AG10803 (cell line): Measurements from ENCODE around the gene PTCSC3.

Source experiments
- DNase-seq: peaks from one replicate; pipeline ENCODE4 v3.0.0; 2010; ENCODE audit warnings: low read depth
- H3K4me3 ChIP-seq: 2 replicates; pipeline ENCODE4 v1.5.1; 2011; ENCODE audit warnings: mild to moderate bottlenecking, low read length, control low read depth
- TF ChIP-seq, protein P1 (sequence below): conservative IDR thresholded peaks from 2 replicates; pipeline ENCODE4 v1.5.1; 2011; ENCODE audit warnings: mild to moderate bottlenecking, low read length, control low read depth, inconsistent platforms

The PTCSC3 gene

DNA sequence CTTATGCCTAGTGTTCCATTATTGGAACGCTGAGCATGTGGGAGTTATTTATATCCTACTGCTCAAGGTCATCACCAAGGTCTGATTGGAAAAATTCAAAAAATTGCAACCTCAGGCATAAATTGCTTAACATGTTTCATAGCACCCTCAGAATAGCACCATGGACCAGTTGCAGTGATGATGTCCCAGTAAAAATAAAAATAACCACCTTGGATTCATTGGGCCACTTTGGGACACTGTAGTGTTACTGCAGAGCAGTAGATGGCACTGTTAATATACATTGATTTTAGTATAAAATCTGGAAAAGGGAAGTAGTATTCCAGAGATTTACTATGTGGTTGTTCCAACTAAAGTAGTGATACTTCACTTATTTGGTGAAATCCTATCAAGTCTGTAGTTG, 31.0 kb upstream of the PTCSC3 start:
- no peak for DNase-seq
- TF ChIP-seq, protein P1, sequence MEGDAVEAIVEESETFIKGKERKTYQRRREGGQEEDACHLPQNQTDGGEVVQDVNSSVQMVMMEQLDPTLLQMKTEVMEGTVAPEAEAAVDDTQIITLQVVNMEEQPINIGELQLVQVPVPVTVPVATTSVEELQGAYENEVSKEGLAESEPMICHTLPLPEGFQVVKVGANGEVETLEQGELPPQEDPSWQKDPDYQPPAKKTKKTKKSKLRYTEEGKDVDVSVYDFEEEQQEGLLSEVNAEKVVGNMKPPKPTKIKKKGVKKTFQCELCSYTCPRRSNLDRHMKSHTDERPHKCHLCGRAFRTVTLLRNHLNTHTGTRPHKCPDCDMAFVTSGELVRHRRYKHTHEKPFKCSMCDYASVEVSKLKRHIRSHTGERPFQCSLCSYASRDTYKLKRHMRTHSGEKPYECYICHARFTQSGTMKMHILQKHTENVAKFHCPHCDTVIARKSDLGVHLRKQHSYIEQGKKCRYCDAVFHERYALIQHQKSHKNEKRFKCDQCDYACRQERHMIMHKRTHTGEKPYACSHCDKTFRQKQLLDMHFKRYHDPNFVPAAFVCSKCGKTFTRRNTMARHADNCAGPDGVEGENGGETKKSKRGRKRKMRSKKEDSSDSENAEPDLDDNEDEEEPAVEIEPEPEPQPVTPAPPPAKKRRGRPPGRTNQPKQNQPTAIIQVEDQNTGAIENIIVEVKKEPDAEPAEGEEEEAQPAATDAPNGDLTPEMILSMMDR: peak; percentile 53
- H3K4me3 ChIP-seq: no peak overlapping the region

DNA sequence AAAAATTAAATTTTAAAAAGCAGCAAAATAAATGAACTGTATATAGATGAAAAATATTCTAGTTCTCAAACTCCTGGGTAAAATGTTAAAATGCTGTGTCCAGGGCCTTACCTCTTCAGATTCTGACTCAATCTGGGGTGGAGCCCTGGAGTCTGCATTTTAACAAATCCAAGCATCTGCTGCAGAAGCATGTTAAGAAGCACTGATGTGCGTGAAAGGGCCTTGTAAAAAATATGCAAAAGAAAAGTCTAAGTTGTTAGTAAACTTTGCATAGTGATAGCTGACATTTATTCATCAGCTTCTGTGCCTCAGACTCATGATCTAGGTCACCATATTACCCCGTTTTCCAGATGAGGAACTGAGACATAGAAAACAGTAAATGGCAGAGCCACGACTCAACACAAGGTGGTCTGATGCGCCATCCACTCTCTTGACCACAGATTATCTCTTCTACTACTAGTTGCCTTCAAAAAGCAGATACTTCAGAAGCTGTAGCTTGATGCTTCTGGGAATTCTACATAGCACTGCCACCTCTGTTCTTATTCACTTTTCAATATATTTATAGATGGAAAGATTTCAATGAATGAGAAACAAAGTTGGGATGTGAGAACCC, 28.0 kb upstream of the PTCSC3 start:
- H3K4me3 ChIP-seq: no peak overlapping the region
- TF ChIP-seq, protein P1: no peak

DNA sequence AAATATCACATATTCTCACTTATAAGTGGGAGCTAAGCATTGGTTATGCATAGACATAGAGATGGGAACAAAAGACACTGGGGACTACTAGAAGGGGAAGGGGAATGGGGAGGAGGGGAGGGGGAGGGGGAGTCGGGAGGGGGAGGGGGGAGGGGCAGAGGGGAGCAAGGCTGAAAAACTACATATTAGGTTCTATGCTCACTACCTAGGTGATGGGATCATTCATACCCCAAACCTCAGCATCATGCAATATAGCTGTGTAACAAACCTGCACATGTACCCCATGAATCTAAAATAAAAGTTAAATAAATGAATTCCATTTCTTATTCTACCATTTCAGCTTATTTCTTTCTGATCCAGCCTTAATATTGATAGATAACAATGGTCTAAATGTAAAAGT, 21.9 kb upstream of the PTCSC3 start:
- no peak overlapping the region for H3K4me3 ChIP-seq
- no peak for DNase-seq
- TF ChIP-seq, protein P1: no peak

More for the DNA sequence above, 28.0 kb upstream of the PTCSC3 start:
- DNase-seq: no peak

DNA sequence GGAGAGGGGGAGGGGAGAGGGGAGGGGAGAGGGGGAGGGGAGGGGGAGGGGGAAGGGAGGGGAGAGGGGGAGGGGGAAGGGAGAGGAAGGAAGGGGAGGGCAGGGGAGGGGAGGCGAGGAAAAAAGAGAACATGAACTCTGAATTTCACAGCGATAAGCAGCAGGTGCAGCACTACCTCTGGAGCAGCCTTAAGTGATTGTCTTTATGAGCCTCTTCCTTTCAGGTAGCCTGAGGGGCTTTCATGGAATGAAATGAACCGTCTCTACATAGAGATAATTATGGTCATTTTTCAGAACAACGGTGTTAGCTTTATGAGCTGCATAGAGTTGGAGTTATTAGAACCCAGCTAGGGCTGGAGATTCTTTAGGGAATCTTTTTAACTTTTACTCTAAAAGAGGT, 18.1 kb upstream of the PTCSC3 start:
- TF ChIP-seq, protein P1: no peak
- H3K4me3 ChIP-seq: no peak overlapping the region
- no peak for DNase-seq

DNA sequence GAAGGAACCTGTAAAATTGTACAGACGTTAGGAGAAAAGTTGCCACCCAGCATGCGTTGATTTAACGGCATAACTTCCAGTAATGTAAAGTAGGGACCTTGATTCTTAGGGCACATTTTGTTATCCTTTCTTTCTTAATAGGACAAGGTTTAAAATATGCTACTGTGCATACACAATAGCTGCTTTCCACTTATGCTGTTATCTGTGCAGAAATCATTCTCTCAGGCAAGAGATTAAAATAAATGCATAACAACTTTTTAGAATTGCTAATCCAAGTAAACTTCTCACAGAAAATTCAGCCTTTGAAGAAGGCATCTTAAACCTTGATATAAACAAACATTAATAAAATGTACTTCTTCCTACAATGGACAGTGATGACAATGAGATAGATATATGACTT, 16.0 kb upstream of the PTCSC3 start:
- H3K4me3 ChIP-seq: no peak overlapping the region
- TF ChIP-seq, protein P1: no peak
- no peak for DNase-seq

DNA sequence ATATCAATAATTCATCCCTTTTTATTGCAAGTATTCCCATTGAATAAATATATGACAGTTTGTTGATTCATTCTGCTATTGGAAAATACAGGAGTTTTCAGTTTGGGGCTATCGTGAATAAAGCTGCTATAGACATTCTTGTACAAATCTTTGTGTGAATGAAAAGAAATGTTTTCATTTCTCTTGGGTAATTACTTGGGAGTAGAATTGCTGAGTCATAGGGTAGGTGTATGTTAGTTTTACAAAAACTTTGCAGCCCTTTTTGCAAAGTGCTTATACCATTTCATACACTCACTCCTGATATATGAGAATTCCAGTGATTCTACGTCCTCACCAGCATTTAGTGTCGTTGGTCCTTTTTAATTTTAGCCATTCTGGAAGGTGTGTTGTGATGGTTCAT, 6.9 kb upstream of the PTCSC3 start:
- no peak for DNase-seq
- no peak overlapping the region for H3K4me3 ChIP-seq
- TF ChIP-seq, protein P1: no peak

DNA sequence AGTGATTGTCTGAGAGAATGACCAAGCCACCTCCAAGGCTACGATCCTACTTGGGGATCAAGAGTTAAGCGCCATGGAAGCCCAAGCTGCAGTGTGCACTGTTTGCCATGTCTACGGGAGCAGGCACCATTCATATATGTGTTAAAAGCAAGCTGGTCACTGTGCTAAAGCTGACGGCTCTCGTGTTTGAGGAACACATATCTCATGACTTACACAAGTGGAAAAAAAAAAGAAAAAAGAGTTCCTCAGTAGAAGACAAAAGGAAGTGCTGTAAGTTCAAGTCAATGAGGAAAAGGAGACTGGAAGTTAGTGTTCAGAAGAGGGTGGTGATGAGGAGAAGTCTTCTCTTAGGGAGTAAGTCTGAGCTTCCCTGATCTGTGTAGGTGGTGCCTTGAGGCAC, 4.9 kb upstream of the PTCSC3 start:
- no peak overlapping the region for H3K4me3 ChIP-seq
- TF ChIP-seq, protein P1: no peak
- DNase-seq: no peak
